PC-3 (cell line): Measurements from ENCODE around the gene TSSC4.

Source experiments
- EZH2 ChIP-seq: fragments of 300-600 bp; sonication (generic); IDR thresholded peaks from one replicate; pipeline ENCODE4 v1.6.1; 2017; ENCODE audit warnings: antibody characterized with exemption, mild to moderate bottlenecking, low read length; ENCODE audit not compliant: unreplicated experiment
- EZH2phosphoT487 ChIP-seq: fragments of 300-600 bp; sonication (generic); IDR thresholded peaks from 2 replicates; pipeline ENCODE4 v1.6.1; 2018; ENCODE audit warnings: mild to moderate bottlenecking, antibody characterized with exemption, low read length, borderline replicate concordance
- TF ChIP-seq, protein P1 (sequence below): fragments of 300-600 bp; sonication (generic); conservative IDR thresholded peaks from 2 replicates; pipeline ENCODE4 v1.5.1; 2017; ENCODE audit warnings: antibody characterized with exemption, low read depth, mild to moderate bottlenecking, low read length

- TF ChIP-seq, protein P1, sequence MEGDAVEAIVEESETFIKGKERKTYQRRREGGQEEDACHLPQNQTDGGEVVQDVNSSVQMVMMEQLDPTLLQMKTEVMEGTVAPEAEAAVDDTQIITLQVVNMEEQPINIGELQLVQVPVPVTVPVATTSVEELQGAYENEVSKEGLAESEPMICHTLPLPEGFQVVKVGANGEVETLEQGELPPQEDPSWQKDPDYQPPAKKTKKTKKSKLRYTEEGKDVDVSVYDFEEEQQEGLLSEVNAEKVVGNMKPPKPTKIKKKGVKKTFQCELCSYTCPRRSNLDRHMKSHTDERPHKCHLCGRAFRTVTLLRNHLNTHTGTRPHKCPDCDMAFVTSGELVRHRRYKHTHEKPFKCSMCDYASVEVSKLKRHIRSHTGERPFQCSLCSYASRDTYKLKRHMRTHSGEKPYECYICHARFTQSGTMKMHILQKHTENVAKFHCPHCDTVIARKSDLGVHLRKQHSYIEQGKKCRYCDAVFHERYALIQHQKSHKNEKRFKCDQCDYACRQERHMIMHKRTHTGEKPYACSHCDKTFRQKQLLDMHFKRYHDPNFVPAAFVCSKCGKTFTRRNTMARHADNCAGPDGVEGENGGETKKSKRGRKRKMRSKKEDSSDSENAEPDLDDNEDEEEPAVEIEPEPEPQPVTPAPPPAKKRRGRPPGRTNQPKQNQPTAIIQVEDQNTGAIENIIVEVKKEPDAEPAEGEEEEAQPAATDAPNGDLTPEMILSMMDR, result no peak
- no peak for TF ChIP-seq EZH2
- TF ChIP-seq EZH2phosphoT487, result no peak
Observed at GRCh38 chr11:2436521-2437031, 36.0 kb downstream of the TSSC4 start.
